Suprapubic skin (tissue), 4 donors: ENCODE results near the gene RNASET2.

Source experiments
- POLR2A ChIP-seq, 2 donors: fragments of 450-650 bp; IDR thresholded peaks; one replicate each; pipeline ENCODE4 v1.6.1; 2017; ENCODE audit warnings: antibody characterized with exemption in 2 of 2, mild to moderate bottlenecking in 2 of 2, moderate library complexity in 2 of 2
- POLR2AphosphoS5 ChIP-seq, 3 donors: sonication (generic); formaldehyde crosslinking; IDR thresholded peaks; one replicate each; pipeline ENCODE4 v1.6.1; 2017; ENCODE audit warnings: antibody characterized with exemption in 3 of 3
- TF ChIP-seq, protein P1 (sequence below), 2 donors: fragments of 200-600 bp in 1 of 2; fragments of 450-650 bp in 1 of 2; sonication (generic) in 1 of 2; IDR thresholded peaks; one replicate each; pipeline ENCODE4 v1.5.1; 2016 to 2019; ENCODE audit warnings: antibody characterized with exemption in 2 of 2, mild to moderate bottlenecking in 1 of 2, moderate library complexity in 1 of 2

DNA sequence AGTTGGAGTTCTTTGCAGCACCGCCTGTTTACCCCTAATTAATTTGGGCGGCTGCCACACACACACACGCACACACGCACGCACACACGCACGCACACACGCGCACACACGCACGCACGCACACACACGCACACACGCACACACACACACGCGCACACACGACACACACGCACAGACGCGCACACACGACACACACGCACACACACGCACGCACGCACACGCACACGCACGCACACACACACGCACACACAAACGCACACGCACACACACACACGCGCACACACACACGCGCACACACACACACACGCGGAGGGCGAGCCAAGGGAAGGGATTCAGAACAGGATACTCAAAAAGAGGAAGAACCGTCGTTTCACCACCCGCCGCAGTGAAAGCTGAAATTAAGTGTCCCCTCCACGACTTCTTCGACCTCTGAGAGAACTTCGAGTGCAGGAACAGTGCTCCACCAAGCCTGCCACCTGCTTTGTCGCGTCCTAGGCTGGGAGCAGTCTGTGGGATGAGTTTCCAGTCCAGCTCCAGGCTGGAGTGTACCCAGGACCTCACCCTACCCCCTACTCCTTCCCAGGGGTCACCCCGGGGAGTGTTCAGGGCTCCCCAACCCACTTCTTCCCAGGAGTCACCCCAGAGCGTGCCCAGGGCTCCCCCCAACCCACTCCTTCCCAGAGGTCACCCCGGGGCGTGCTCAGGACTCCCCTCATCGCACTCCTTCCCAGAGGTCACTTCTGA is 1.1 kb downstream of the RNASET2 start:
- TF ChIP-seq, protein P1, sequence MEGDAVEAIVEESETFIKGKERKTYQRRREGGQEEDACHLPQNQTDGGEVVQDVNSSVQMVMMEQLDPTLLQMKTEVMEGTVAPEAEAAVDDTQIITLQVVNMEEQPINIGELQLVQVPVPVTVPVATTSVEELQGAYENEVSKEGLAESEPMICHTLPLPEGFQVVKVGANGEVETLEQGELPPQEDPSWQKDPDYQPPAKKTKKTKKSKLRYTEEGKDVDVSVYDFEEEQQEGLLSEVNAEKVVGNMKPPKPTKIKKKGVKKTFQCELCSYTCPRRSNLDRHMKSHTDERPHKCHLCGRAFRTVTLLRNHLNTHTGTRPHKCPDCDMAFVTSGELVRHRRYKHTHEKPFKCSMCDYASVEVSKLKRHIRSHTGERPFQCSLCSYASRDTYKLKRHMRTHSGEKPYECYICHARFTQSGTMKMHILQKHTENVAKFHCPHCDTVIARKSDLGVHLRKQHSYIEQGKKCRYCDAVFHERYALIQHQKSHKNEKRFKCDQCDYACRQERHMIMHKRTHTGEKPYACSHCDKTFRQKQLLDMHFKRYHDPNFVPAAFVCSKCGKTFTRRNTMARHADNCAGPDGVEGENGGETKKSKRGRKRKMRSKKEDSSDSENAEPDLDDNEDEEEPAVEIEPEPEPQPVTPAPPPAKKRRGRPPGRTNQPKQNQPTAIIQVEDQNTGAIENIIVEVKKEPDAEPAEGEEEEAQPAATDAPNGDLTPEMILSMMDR (IDR thresholded peaks at IDR 0.05) = no peak
- TF ChIP-seq POLR2AphosphoS5 (IDR thresholded peaks at IDR 0.05) (no peak), POLR2A (IDR thresholded peaks at IDR 0.05) (no peak)
